Retinal pigment epithelial cell (primary cell): ENCODE results near the gene CCDC112.

Experiments used
- DNase-seq: peaks from one replicate; pipeline ENCODE4 v3.0.0-alpha.2; 2010; ENCODE audit warnings: low read depth
- H3K4me3 ChIP-seq: 2 replicates; pipeline ENCODE4 v1.5.1; 2011; ENCODE audit warnings: mild to moderate bottlenecking, low read length, control low read depth, moderate library complexity
- TF ChIP-seq, protein P1 (sequence below): conservative IDR thresholded peaks from 2 replicates; pipeline ENCODE4 v1.5.1; 2011; ENCODE audit warnings: low read depth, low read length, control low read depth, inconsistent platforms

CCDC112 gene

DNA sequence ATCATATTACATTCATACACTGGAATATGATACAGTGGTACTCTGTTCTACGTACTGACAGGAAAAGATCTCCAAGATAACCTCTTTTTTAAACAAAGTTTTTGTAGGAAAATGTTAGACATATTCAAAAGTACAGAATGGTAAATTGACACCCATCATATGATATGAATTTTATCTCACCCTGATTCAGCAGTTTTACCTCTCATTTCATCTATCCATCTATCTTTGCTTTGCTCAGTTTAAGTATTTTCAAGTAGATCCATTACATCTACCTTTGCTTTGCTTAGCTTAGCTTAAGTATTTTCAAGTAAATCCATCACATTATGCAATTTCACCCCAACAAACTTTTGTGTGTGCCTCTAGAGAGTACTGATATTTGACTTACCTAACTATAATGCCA lies 14.3 kb downstream of the CCDC112 start:
- TF ChIP-seq, protein P1, sequence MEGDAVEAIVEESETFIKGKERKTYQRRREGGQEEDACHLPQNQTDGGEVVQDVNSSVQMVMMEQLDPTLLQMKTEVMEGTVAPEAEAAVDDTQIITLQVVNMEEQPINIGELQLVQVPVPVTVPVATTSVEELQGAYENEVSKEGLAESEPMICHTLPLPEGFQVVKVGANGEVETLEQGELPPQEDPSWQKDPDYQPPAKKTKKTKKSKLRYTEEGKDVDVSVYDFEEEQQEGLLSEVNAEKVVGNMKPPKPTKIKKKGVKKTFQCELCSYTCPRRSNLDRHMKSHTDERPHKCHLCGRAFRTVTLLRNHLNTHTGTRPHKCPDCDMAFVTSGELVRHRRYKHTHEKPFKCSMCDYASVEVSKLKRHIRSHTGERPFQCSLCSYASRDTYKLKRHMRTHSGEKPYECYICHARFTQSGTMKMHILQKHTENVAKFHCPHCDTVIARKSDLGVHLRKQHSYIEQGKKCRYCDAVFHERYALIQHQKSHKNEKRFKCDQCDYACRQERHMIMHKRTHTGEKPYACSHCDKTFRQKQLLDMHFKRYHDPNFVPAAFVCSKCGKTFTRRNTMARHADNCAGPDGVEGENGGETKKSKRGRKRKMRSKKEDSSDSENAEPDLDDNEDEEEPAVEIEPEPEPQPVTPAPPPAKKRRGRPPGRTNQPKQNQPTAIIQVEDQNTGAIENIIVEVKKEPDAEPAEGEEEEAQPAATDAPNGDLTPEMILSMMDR = no peak
- DNase-seq = no peak
- no peak overlapping the region for H3K4me3 ChIP-seq

GRCh38 chr5:115274584-115274983 lies 21.9 kb downstream of the CCDC112 start:
- TF ChIP-seq, protein P1 = no peak
- no peak overlapping the region for H3K4me3 ChIP-seq
- DNase-seq = no peak

DNA sequence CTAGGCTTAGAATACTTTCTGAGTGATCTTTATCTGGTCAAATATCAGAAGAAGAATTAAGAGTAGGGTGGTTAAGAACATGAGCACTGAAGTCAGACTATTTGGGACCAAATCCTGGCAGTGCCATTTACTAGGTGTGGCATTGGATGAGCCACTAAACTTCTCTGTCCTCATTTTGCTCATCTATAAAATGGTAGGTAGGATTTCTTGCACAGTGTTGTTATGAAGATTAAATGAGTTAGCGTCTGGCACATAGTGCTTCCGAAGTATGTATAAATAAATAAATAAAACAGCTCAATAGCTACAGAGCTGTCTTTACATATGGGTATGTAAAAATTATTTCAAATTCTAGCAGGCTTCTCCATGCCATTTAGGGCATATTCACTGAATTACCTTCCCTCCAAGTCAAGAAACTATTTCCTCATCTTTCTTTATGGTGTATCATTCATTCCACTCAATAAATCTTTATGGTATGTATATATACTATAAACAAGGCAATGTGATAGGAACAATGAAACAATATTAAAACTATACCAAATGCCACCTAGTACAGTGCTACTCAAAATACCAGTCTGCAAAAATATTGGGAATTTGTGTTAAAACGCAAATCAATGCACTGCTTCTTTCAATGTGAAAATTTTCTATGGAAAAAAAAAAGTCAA lies 24.0 kb downstream of the CCDC112 start:
- no peak for DNase-seq
- TF ChIP-seq, protein P1 = no peak
- H3K4me3 ChIP-seq = no peak overlapping the region

- TF ChIP-seq, protein P1 = no peak
- no peak overlapping the region for H3K4me3 ChIP-seq
- DNase-seq = no peak
Observed at GRCh38 chr5:115271295-115272050, 25.0 kb downstream of the CCDC112 start.

DNA sequence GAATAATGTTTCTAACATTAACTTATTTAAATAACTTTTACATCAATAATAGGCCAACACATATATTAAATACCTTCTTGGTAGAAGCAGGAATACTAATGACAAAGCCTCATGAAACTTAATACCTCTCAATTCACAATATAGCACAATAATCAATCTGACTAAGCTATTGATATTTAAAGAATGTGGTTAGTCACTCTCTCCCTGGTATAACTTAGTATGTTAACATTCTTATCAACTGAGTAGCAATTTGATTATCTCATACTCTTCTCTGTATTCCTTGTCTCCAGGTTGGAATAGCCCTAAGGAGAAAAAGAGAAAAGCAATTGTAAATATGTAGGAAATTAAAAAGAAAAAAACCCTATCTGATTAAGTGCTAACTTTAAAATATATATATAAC lies 28.8 kb downstream of the CCDC112 start:
- H3K4me3 ChIP-seq = no peak overlapping the region

GRCh38 chr5:115265220-115265619 lies 31.2 kb downstream of the CCDC112 start:
- TF ChIP-seq, protein P1 = no peak
- no peak for DNase-seq
- no peak overlapping the region for H3K4me3 ChIP-seq

More for the DNA sequence above, 28.8 kb downstream of the CCDC112 start:
- no peak for DNase-seq
- TF ChIP-seq, protein P1 = no peak

- H3K4me3 ChIP-seq = no peak overlapping the region
- TF ChIP-seq, protein P1 = no peak
- DNase-seq = no peak
Observed at GRCh38 chr5:115264786-115265185, 31.7 kb downstream of the CCDC112 start.
